Stimulated activated CD8-positive, alpha-beta memory T cell treated with anti-CD3 and anti-CD28 coated beads, Interleukin-12 subunit alpha, Interleukin-12 subunit beta, amount 100 ng/mL, for 1 hour (primary cell): ENCODE measurements around the gene MROH7.

Experiments used
- DNase-seq: peaks from one replicate; pipeline ENCODE4 v3.0.0-alpha.2; 2020; ENCODE audit warnings: low read depth

The MROH7 gene

DNA sequence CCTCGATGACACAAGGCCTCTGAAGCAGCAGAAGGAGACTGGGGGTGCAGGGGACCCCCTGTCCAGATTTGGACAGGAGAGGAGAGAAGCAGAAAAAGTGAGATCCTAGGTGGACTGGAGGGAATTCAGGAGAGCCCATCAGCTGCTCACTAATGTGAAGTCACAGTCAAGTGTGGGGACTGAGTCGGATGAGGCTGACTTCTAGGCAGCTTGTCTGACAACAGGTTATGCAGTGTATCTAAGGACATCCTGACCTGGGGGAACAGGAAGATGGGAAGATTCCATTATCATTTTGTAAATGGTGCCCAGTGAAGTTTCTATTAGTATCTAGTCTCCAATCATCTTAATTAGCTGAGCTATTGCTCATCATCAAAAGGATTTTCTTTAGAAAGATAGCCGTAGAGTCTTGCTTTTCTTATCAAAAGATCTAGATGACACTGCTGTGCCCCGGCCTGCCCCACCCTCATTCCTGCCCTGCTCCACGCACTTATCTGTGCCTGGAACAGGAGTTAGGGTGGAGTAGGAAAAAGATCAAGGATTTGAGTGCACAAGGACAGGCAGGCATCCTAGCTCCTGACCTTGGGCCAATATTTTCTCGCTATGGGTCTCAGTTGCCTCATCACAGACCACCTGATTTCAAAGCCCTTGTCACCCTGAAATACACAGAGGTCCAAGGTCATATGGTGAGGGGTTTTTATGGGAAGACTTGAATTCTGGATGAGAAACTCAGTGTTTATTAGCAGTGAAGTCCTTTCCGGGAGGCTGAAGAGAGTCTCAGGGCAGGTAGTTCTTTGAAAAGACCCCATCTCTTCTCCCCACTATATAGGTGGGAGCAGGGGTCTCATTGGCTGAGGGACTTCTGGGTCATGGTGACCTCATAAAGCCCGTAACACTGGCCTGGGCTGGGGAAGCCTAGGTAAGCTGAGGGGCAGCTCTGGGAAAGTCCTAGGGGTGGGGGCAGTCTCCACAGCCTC is at the start of gene MROH7:
Gene MROH7 (plus strand): TSS at position 924 of the 974 bp plus-strand sequence. CDS start 11,141 bp downstream, outside the sequence.
- no peak for DNase-seq

DNA sequence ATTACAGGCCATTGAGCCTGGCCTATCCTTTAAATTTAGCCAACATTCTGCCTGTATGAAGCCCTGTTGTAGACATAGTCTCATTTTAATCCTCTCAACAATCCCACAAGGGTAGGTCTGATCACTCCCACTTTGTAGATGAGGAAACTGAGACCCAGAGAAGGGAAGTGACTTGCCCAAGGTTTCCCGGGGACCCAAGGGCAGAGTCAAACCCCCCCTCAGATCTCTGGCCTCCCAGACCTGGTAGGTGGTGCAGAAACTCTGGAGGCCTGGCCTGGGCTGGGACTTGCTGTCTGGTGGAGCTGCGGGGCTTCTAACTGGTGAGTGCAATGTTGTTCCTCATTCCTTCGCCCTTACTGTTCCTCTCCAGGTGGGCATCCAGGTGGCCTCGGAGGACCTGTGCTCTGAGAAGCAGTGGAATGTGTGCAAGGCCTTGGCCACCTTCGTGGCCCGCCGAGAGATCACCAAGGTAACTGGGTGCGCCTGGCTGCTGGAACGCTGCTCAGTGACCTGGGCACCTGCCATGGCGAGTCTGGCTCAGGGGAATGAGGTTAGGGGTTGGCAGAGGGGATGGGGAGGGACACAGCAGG is 47.9 kb upstream of the MROH7 start:
- DNase-seq = no peak

DNA sequence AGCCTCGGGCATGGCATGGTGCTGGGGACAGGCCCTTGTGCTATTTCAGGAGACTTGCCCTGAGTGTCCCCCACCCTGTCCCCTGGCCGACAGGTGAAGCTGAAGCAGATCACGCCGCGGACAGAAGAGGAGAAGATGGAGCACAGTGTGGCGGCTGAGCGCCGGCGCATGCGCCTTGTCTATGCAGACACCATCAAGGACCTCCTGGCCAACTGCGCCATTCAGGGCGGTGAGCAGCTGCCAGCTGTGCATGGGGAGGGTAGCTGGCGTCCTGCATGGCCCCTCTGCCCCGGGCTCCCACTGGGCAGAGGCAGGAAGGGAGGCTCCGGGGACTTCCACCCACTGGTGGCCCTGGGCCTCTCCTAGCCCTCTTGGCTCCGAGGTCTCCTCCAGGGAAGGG is 47.1 kb upstream of the MROH7 start:
- no peak for DNase-seq

DNA sequence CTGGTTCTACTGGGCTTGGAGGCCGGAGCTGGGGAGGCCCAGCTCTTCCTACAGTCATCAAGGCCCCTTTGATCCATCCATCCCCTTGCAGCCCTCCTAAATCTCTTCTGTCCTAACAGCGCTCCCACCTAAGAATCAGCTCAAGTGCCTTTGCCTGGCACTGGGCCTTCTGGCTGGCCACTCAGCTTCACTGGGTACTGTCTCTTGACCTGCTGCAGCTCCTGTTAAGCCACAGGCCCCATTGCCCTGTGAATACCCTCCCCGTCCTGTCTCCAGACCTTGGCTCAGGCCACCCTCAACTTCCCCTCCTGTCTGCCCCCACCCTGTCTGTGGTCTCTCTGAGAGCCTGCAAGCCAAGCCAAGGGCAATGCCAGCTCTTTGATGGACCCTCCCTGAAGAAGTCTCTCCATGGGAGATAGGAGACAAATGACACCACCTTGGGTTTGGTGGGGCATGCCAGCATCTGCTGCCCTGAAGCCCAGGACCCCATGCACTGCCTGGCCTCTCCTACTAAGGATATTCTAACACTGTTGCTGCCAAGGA is 45.6 kb upstream of the MROH7 start:
- DNase-seq = no peak

DNA sequence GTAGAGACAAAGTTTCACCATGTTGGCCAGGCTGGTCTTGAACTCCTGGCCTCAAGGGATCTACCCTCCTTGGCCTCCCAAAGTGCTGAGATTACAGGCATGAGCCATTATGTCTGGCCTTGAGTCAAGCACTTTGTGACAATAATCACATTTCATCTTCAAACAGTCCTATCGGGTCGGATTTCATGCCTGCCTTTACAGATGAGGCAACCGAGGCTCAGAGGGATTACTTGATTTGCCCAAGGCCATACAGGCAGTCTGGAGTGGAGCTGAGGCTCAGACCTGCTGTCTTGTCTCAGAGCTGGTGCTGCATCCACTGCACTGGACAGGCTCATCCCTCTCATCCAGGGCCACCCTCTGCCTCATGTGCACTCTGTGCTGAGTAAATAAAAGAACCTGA is 44.8 kb upstream of the MROH7 start:
- DNase-seq = no peak

DNA sequence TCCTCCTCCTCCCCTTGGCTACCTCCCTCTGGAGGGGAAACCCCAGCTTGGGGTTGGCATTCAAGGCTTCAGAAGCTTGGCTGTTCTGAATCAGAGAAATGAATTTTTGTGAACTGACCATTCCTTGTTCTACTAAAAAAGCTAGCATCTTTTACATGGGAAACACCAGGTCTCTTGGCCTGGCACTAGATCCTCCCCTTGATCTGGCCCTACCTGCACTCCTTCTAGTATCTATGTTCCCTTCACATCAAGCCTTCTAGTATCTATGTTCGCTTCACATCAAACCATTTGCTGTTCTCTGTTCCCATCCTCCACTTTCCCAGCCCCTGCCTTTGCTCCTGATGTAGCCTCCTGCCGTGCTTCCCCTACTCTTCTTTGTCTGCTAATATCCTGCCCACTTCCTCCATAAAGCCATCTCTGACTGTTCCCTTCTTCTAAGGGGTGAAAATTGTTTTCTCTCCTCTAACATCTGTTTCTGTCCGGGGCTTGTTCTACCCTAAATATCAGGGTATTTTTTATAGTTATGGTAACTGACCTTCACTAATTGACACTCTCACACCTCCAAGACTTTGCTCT is 44.0 kb upstream of the MROH7 start:
- no peak for DNase-seq

DNA sequence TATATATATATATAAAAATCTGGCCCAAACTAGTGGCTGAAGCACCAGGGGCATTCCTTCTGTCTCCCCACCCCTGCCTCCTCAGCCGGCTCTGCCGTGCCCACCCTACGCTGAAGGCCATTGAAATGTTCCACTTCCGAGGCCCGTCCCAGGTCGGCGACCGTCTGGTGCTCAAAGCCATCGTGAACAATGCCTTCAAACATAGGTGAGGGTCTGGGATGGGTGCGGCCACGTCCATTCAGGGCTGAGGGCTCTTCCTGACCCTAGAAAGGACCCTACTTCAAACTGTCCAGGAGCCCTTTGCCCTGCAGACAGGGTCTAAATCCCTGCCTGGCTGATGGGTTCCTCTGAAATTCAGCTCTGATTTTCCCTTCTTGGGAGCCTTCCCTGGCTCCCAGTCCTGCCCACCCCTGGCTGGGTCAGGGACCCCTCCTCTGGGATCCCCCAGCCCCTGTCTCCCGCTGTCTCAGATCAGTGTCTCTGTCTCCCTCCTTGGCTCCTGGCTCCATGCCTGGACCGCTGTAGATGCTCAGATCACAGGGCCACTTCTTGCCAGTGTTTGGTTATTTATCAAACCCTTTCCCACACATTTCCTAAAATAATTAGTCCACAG is 42.3 kb upstream of the MROH7 start:
- no peak for DNase-seq

DNA sequence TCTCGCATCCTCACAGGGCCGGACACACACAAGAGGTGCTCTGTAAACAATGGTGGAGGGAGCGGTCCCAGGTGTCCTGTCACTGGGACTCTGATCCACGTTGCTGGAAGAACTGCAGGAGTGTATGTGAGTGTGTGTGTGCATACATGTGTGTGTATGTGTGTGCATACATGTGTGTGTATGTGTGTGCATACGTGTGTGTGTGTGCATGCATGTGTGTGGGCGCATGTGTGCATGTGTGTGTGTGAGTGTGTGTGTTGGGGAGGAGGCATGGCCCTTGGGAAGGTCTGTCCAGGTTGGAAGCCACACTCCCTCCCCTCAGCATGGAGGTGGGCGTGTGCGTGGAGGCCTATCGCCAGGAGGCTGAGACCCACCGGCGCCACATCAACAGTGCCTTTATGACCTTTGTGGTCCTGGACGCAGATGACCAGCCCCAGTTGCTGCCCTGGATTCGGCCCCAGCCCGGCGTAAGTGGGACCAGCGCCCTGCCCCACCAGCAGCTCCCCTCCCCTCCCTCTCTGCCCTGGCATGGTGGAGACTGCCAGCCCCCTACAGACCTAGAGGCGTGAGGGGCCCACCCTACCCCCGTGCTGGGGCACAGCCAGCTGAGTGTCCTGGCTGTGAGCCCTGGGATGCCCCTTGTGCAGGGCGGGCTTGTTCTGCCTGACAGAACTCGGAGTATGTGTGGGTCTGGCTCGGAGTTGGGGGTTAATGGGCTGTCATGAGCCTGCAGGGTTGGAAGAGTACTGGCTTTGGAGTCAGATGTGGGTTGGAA is 40.5 kb upstream of the MROH7 start:
- DNase-seq = no peak

DNA sequence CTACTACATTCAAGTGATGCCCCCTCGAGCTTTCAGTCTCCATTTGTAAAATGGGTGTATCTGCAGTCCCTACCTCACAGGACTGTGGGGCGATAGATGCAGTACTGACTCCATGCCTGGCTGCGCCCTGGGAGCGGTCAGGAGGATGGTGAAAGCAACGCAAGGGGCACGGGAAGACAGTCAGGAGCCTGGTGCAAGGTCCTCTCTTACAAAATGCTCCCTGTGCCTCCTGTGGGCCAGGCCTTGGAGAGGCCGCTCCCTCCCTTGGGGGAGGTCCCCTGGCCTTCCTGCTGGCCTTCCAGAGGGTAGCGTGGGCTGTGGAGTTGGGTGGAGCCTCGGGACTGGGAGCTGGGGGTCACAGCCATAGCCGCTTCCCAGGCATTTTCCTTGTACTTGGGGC is 39.9 kb upstream of the MROH7 start:
- DNase-seq = no peak

DNA sequence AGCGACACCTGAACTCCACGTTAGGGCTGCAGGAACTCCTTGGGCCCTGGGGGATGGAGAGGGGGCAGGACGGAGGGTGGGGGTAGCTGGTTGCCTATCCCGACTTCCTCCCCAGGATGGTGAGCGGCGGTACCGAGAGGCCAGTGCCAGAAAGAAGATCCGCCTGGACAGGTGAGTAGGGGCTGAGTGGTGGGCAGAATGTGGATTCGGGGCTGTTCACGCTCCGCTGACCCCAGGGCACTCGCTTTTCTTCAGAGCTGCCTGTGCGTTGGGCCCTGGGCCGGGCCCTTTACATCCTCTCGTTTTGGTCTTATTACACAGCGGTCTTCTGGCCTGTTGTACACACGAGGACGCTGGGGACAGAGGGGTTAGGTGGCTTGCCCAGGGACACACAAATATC is 39.0 kb upstream of the MROH7 start:
- no peak for DNase-seq

DNA sequence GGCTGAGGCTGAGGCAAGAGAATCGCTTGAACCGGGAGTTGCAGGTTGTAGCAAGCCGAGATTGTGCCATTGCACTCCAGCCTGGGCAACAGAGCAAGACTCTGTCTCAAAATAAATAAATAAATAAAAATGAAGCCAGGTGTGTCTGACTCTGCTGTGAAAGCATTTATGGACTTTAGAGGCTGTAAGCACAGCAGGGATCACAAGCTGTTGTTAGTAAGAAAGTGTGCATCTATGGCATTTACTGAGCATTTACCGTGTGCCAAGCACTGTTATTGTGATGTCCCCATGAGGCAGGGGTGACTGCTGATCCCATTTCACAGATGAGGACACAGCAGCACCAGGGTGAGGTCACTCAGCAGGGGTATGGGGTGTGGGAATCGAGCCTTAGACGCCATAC is 38.3 kb upstream of the MROH7 start:
- DNase-seq = no peak

DNA sequence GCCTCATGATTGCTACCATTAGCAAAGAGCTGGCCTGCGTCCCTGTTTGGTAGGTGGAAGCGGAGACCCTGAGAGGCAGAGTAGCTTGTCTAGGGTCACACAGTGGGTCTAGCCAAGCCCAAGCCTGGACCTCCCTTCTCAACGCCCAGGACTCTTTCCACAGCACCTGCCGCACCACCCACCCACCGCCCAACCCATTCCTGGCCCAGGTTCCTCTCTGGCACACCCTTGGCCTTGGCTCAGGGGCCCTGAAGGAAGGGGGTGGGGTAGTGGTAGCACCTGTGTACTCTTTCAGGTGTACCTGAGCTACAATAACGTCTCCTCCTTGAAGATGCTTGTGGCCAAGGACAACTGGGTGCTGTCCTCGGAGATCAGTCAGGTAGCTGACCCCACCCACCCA is 37.5 kb upstream of the MROH7 start:
- DNase-seq = no peak

DNA sequence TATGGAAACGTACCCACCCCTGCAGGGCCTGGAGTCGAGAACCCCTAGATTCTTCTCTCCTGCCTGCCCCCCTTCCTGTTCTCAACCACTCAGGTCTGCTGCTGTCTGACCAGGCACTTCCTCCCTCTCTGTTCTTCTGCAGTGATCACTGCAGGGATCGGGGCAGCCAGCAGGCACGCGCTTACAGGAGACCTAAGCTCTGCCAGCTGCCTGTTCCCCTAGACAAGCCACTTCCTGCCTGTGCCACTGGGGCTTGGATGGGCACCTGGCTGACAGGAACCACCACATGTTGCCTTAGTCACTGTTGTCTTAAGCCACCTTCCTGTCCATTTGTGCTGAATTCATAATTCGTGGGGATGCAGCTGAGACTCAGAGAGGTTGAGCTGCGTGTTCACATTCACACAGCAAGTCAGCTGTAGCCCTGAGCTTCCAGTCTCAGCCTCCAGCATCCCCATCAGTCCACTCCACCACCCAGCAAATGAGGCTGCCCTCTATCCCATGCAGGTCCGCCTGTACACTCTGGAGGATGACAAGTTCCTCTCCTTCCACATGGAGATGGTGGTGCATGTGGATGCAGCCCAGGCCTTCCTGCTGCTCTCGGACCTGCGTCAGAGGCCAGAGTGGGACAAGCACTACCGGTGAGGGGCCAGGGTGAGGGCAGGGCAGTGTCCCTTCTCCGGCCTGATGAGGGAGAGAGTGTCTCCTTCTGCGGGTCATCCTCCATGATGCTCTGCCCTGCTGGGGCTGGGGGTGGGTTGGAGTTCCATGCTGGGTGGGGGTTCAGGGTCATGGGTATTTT is 36.8 kb upstream of the MROH7 start:
- no peak for DNase-seq

DNA sequence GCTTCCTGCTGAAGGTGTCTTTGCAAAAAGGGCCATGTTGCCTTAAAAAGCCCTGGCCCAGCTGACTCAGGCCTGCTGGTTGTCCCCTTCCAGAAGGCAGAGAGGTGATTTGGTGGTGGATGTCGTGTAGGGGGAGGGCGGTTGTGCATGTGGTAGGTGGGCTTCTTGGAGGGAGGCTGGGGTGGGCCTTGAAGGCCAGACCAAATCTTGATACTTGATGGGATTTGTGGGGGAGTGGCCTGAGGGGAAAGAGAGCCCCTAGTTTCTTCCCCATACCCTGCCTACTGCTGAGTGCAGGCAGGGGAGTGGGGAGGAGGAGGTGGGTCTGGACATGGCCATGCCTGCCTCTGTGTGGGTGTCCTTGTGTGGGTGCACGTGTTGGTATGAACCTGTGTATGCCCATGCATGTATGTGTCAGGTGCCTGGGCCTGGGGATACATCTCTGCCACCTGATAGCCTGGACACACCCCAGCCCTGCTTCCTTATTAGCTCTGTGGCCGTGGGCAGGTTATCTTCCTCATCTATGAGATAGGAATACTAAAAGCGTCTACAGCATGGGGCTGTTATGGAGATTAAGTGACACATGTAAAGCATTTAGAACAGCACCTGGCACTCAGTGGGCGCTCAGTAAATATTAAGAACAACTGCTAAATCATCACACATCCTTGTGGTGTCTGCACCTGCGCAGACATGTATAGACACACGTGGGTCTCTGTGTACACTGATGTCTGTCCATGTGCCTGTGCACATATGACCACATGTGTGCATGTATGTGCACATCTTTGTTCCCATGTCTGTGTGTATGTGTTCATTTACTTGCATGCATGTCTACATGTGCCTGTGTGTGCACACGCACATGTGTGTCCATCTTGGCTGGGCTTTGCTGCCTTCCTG is 35.2 kb upstream of the MROH7 start:
- DNase-seq = no peak

DNA sequence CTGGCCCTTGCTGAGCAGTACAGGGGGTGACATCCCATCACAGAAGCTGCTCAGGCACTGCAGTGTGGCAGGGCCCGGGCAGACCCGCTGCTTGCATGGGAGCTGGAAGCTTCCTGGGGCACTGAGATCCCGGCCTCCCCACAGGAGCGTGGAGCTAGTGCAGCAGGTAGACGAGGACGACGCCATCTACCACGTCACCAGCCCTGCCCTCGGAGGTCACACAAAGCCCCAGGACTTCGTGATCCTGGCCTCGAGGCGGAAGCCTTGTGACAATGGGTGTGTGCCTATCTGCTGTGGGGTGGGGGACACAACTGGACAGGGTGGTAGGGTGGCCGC is 34.6 kb upstream of the MROH7 start:
- no peak for DNase-seq

DNA sequence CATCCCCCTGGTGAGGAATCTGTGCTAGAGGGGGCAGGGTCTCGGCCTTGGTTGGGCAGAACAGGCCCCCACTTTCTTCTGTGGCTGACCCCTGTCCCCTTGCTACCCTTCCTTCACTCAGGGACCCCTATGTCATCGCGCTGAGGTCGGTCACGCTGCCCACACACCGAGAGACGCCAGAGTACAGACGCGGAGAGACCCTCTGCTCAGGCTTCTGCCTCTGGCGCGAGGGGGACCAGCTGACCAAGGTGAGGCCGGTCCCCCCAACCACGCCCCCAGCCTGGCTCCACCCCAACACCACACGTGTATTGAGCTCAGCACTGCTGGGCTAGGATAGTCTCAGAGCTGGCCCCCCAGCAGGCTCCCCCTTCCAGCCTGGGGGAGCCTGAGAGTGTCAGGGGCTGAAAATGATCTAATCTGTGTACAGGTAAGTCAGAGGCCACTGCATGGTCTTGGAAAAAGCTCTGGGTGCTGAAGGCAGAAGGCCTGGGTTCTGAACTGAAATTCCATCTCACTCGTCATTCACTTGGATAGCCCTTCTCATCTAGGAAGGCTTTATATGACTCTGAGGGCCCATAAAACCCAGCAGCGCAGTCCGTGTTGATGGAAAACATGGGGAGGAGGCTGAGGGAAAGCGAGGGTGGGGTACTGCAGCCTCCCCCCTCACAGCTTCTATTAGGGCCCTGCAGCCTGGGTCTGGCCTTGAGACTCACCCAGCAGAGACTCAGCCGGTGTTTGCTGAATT is 33.6 kb upstream of the MROH7 start:
- DNase-seq = no peak

DNA sequence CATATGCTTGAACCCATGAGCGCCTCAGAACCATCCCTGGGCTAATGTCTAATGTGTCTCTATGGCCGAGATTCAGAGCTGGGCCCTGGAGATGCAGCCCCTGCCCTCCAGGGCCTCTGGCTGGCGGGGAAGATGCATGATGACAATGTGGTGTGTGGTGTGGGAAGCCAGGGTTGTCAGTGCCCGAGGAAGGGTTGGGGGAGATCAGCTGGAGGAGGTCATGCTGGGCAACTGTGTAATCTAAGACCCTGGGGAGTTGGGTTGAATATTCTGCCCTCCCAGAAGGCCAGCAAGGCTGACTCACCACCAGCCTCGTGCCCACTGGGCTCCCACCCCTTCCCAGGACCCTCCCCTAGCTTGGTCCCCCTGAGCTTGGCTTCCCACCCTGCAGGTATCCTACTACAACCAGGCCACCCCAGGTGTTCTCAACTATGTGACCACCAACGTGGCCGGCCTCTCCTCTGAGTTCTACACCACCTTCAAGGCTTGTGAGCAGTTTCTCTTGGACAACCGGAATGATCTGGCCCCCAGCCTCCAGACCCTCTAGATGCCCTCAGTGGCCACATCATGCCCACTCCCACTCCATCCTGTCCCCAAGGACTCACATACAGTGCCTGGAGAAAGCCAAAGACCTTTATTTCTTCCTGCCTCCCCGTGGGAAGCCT is 32.9 kb upstream of the MROH7 start:
- DNase-seq = no peak

DNA sequence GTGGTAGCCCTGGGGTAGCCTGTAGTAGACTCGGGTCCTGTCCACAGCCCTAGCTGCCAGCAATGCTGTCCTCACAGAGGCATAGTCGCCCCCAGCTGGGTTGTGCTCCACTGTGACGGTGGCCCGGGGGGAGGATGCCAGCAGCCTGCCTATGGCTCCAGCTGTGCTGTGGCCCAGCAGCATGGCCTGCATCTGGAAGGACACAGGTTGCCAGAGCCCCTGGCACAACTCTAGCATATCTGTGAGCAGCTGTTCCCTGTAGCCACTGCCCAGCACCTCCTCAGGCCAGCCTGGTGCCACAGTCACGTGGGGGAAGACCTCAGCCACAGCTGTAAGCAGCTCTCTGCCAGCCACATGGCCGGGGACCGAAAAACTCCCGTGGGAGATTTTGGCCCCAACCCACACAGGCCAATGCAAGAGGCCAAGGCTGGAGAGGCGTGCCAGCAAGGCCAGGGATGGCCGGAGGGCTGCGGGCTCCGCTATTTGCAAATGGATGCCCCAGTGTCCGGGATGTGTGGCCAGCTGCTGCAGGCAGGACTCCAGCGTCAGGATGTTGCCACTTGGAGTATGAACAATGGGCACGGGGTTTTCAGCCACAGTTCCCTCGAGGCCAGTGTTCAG is 32.2 kb upstream of the MROH7 start:
- no peak for DNase-seq
